Measurements from ENCODE around the gene FOXK1. TPM values are rescaled to one million over a fixed set of nuclear protein-coding genes. Genes with fewer than 3 reads are reported as not detected.

FOXK1 gene
- 24.4 and 30.4 TPM in 2 replicates for total RNA-seq

DNA sequence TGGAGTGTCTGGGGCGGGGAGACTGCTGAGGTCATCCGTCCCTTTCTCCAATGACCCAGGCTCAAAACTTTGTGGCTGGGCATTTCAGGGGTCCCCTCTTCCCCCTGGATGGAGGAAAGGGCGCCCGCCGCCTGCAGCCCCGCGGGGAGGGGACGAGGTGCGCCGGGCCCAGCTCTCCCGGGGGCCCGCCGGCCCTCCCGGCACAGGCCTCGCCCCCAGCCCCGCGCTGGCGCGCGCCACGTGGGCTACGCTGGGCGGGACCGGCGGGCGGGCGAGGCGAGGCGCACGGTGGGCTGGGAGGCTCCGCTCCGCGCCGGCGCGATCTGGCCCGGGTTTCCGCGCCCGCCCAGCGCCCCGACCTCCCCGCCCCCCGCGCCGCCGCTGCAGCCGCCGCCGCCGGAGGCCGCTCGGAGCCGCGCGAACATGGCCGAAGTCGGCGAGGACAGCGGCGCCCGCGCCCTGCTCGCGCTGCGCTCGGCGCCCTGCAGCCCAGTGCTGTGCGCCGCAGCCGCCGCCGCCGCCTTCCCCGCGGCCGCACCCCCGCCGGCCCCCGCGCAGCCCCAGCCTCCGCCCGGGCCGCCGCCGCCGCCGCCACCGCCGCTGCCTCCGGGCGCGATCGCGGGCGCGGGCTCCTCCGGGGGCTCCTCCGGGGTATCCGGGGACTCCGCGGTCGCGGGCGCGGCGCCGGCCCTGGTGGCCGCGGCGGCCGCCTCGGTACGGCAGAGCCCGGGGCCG is at the start of gene FOXK1:
Gene FOXK1 (plus strand): TSS at position 410 of the 735 bp plus-strand sequence. CDS start 14 bp downstream, at position 424.
- TF ChIP-seq, protein P1, sequence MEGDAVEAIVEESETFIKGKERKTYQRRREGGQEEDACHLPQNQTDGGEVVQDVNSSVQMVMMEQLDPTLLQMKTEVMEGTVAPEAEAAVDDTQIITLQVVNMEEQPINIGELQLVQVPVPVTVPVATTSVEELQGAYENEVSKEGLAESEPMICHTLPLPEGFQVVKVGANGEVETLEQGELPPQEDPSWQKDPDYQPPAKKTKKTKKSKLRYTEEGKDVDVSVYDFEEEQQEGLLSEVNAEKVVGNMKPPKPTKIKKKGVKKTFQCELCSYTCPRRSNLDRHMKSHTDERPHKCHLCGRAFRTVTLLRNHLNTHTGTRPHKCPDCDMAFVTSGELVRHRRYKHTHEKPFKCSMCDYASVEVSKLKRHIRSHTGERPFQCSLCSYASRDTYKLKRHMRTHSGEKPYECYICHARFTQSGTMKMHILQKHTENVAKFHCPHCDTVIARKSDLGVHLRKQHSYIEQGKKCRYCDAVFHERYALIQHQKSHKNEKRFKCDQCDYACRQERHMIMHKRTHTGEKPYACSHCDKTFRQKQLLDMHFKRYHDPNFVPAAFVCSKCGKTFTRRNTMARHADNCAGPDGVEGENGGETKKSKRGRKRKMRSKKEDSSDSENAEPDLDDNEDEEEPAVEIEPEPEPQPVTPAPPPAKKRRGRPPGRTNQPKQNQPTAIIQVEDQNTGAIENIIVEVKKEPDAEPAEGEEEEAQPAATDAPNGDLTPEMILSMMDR (conservative IDR thresholded peaks at IDR 0.05; ENCODE audit: low read depth, low read length) = no peak
- peak within 1 kb of the TSS; percentile 96 for H3K4me3 ChIP-seq (ENCODE audit: low read depth, low read length)
- no peak for DNase-seq (ENCODE audit: low read depth)

DNA sequence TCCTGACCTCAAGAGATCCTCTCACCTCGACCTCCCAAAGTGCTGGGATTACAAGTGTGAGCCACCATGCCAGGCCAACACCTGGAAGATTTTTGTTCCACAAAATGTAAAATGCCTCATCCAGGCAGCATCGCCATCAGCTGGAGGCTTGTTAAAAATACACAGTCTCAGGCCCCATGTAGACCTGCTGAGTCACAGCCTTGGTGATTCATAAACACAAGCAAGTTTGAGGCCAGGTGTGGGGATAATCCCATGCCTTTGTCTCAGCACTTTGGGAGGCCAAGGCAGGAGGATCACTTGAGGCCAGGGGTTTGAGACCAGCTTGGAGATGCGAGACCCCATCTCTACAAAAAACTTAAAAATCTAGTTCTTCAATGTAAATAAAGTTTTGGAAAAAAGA is 49.1 kb upstream of the FOXK1 start:
- no peak overlapping the region for H3K4me3 ChIP-seq (ENCODE audit: low read depth, low read length)
- TF ChIP-seq, protein P1 (conservative IDR thresholded peaks at IDR 0.05; ENCODE audit: low read depth, low read length) = peak; percentile 7
- DNase-seq (ENCODE audit: low read depth) = no peak

- no peak for DNase-seq (ENCODE audit: low read depth)
- TF ChIP-seq, protein P1 (conservative IDR thresholded peaks at IDR 0.05; ENCODE audit: low read depth, low read length) = no peak
- no peak overlapping the region for H3K4me3 ChIP-seq (ENCODE audit: low read depth, low read length)
These were observed 47.9 kb upstream of the FOXK1 start for GRCh38 chr7:4634166-4634565.

GRCh38 chr7:4638781-4639575 is 43.1 kb upstream of the FOXK1 start:
- DNase-seq (ENCODE audit: low read depth) = no peak
- TF ChIP-seq, protein P1 (conservative IDR thresholded peaks at IDR 0.05; ENCODE audit: low read depth, low read length) = no peak
- H3K4me3 ChIP-seq (ENCODE audit: low read depth, low read length) = no peak overlapping the region

GRCh38 chr7:4641091-4641666 is 40.9 kb upstream of the FOXK1 start:
- TF ChIP-seq, protein P1 (conservative IDR thresholded peaks at IDR 0.05; ENCODE audit: low read depth, low read length) = no peak
- H3K4me3 ChIP-seq (ENCODE audit: low read depth, low read length) = peak overlapping the region; percentile 70
- no peak for DNase-seq (ENCODE audit: low read depth)

- TF ChIP-seq, protein P1 (conservative IDR thresholded peaks at IDR 0.05; ENCODE audit: low read depth, low read length) = no peak
- no peak for DNase-seq (ENCODE audit: low read depth)
- H3K4me3 ChIP-seq (ENCODE audit: low read depth, low read length) = peak overlapping the region; percentile 70
These were observed 40.2 kb upstream of the FOXK1 start for GRCh38 chr7:4641667-4642467.

Measured in epithelial cell of proximal tubule (primary cell).